OCI-M1 (cell line): ENCODE measurements around the gene SNRNP200.

Source experiments
- DNase-seq: peaks from one replicate; lab custom pipeline; 2025; lab: John Stamatoyannopoulos, UW

SNRNP200 gene

GRCh38 chr2:96251721-96252292 lies 53.5 kb downstream of the SNRNP200 start:
- peak; percentile 90 for DNase-seq

- no peak for DNase-seq
Measured at GRCh38 chr2:96250188-96250587, 55.2 kb downstream of the SNRNP200 start.

GRCh38 chr2:96249654-96250053 lies 55.7 kb downstream of the SNRNP200 start:
- DNase-seq = no peak

DNA sequence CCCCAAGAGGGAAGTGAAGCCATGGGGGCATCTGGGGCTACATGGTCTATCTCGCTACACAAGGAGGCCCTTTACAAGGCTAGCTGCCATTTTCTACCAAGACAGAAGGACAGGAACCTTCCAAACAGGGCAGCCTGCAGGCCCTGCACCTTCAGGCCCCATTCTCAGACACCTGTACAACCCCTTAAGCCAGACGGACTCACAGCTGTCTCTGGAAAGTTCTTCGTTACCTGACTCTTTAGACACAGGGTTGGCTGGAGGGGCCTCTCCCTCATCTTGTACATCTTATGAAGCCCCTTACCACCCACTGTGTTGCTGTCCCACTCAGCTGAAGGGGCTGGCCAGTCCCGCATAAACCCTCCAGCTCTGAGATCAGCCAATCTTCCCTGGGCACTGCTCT lies 56.7 kb downstream of the SNRNP200 start:
- no peak for DNase-seq

DNA sequence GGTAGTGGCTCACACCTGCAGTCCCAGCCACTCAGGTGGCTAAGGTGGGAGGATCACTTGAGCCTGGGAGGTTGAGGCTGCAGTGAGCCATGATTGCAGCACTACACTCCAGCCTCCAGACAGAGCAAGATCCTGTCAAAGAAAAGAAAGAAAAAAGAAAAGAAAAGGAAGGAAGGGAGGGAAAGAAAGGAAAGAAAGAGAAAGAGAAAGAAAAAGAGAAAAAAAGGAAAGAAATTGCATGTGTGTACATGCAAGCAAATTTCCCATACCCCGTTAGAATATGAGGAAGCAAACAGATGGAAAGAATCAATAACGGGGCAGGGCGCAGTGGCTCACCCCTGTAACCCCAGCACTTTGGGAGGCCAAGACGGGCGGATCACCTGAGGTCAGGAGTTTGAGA lies 57.5 kb downstream of the SNRNP200 start:
- DNase-seq = no peak

GRCh38 chr2:96247009-96247408 lies 58.3 kb downstream of the SNRNP200 start:
- DNase-seq = no peak

DNA sequence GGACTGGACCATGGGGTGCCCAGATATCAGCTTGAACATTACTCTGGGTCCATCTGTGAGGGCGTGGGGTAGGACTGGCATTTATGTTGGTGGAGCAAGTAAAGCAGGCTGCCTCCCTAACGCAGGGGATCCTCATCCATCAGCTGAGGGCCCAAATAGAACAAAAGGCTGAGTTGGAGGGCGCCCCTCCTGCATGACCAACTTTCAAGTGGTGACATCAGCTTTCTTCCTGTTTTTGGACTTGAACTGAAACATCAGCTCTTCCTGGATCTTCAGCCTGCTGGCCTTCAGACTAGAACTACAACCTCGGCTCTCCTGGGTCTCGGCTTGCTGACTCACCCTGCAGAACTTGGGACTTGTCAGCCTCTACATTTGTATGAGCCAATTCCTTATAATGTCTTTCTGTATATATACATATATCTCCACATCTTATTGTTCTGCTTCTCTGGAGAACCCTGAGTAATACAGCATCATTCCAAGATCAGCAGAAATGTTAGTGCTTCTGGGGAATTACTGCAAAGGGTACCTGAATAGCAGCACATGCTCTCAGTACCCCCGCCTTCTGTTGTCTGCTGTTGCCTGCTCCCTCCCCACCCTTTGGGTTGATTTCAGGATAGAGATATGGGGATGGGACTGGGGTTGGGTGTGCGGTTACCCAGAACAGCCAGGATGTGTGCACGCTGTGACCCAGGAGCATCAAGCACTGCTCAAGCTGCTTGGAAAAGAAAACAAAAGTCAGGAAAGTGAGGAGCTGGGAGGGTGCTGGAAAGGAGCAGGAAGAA lies 59.5 kb downstream of the SNRNP200 start:
- peak; percentile 81 for DNase-seq

DNA sequence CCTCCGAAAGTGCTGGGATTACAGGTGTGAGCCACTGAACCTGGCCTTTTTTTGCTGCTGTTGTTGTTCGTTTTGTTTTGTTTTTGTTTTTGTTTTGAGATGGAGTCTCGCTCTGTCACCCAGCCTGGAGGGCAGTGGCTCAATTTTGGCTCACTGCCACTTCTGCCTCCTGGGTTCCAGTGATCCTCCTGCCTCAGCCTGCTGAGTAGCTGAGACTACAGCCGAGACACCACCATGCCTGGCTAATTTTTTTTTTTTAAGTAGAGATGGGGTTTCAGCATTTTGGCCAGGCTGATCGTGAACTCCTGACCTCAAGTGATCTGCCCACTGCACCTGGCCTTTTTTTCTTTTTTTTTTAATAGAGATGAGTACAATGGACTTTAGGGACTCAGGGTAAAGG lies 61.5 kb downstream of the SNRNP200 start:
- DNase-seq = no peak

GRCh38 chr2:96241900-96242611 lies 63.3 kb downstream of the SNRNP200 start:
- DNase-seq = peak; percentile 28

- DNase-seq = peak; percentile 7
Measured at GRCh38 chr2:96241227-96241626, 64.1 kb downstream of the SNRNP200 start.

- no peak for DNase-seq
Measured at GRCh38 chr2:96240341-96241038, 64.9 kb downstream of the SNRNP200 start.

GRCh38 chr2:96239745-96240264 lies 65.5 kb downstream of the SNRNP200 start:
- DNase-seq = no peak

DNA sequence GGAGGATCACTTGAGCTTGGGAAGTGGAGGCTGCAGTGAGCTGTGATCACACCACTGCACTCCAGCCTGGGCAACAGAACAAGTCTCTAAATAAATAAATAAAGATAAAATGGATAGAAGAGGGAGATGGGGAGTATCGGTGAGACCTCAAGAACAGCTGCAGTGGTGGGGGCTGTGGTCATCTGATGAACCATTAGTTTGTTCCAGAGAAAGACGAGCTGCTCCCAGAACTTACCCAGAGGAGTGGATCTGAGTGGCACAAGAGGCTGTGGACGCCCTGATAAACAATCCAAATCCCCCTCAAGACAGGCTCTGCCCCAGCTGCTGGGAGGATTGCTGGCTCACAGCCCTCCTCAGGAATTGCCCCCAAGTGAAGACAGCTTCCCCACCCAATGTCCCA lies 66.3 kb downstream of the SNRNP200 start:
- no peak for DNase-seq

DNA sequence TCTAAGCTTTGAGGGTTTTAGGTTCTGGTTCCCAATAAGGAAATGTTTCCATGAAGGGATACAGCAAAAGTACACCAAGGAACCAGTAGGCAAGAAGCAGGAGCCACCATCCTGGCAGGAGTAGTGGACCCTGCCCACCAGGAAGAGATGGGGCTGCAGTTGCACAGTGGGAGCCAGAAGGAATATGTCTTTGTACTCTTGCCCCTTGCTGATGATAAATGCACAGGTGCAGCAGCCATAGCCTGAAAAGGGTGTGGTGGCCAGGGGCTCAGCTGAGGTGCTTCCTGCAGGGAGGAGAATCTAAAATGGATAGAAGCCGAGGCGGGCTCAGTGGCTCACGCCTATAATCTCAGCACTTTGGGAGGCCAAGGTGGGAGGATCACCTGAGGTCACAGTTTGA lies 67.1 kb downstream of the SNRNP200 start:
- DNase-seq = no peak

DNA sequence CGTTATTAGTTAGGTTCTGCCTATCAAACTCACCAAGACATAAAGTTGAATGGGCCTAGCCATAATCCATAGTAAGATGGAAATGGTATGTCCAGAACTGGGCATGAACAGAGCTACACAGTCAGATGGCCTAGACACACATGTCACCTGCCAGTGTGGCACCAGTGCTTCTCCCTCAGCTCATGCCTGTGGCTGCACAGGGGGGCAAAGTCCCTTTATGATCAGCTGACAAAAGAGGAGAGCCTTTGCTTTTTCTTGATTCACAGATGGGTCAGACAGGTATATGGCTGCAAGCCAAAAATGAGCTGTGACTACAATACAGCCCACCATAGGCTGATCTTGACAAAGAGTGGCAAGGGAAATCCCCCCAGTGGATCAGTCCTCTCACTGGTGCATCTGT lies 68.5 kb downstream of the SNRNP200 start:
- DNase-seq = no peak

GRCh38 chr2:96233880-96234316 lies 71.4 kb downstream of the SNRNP200 start:
- peak; percentile 21 for DNase-seq

- DNase-seq = peak; percentile 21
Measured at GRCh38 chr2:96233436-96233835, 71.9 kb downstream of the SNRNP200 start.

DNA sequence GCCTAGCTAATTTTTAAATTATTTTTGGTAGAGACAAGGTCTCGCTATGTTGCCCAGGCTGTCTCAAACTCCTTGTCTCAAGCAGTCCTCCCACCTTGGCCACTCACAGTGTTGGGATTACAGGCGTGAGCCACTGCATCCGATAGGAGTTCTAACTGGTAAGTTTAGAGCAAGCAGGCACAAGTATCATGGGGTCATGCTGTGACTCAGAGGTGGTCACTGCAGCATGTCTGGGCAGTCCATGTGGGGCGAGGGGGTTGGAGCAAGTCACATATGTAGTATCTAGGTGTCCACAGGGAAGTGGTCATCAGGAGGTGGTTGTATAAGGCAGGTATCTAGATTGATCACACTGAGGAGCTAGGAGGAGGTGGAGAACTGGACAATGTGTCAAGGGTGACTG lies 74.0 kb downstream of the SNRNP200 start:
- DNase-seq = no peak

- DNase-seq = peak; percentile 97
Measured at GRCh38 chr2:96225016-96225533, 80.3 kb downstream of the SNRNP200 start.
